ENCODE data around the gene SECISBP2. TPM values are rescaled to one million over a fixed set of nuclear protein-coding genes. Genes with fewer than 3 reads are reported as not detected.

The SECISBP2 gene
- total and polyA plus RNA-seq, 2 experiments from 2014 or later, result 77.7 to 86.8 TPM

GRCh38 chr9:89277454-89277853 lies 40.8 kb upstream of the SECISBP2 start:
- Histone ChIP-seq H3K36me3 (ENCODE audit: insufficient read depth) (no peaks in the 10 kb centered on the region), H3K9me2 (ENCODE audit: insufficient read depth) (no peaks in the 10 kb centered on the region), H3K79me2 (replicated peaks; ENCODE audit: insufficient read depth) (no peaks in the 10 kb centered on the region), H3K4me1 (ENCODE audit: insufficient read depth) (no peaks in the 10 kb centered on the region; the same call in 1 of the 2 replicates), H3K4me3 (no peak overlapping the region), H3K27me3 (ENCODE audit: insufficient read depth) (no peaks in the 10 kb centered on the region), H3K4me2 (no peak overlapping the region), H2AFZ (no peak overlapping the region), H3F3A (replicated peaks; ENCODE audit: low read depth) (no peaks in the 10 kb centered on the region), H4K20me1 (replicated peaks; ENCODE audit: insufficient read depth) (no peaks in the 10 kb centered on the region), H3K27ac (ENCODE audit: low read depth) (no peak overlapping the region)
- H3K27me3 Mint-ChIP-seq (ENCODE audit: insufficient read depth, low read depth, poor library complexity), result peaks cover 3% of the 10 kb centered on the region
- DNase-seq (ENCODE audit: low spot score) (no peak), ATAC-seq (no peak)
- peaks cover 45% of the 10 kb centered on the region for H3K36me3 Mint-ChIP-seq (ENCODE audit: low read depth)
- peaks cover 3% of the 10 kb centered on the region; the same call in 1 of the 3 replicates for H3K4me1 Mint-ChIP-seq
- H3K4me3 Mint-ChIP-seq, result no peak overlapping the region
- no peak for TF ChIP-seq CREB1 (CRISPR knock-in tag; IDR thresholded peaks at IDR 0.05; ENCODE audit: low read depth)
- TF ChIP-seq POLR2AphosphoS5 (IDR thresholded peaks at IDR 0.05; ENCODE audit: low read depth), result no peak
- TF ChIP-seq JUNB (IDR thresholded peaks at IDR 0.05; ENCODE audit: unreplicated experiment), result no peak
- TF ChIP-seq STAT1 (IDR thresholded peaks at IDR 0.05; ENCODE audit: unreplicated experiment), result no peak
- TF ChIP-seq REST (IDR thresholded peaks at IDR 0.05; ENCODE audit: unreplicated experiment), result no peak
- TF ChIP-seq ZNF114 (CRISPR knock-in tag; IDR thresholded peaks at IDR 0.05), result no peak
- TF ChIP-seq, protein P1, sequence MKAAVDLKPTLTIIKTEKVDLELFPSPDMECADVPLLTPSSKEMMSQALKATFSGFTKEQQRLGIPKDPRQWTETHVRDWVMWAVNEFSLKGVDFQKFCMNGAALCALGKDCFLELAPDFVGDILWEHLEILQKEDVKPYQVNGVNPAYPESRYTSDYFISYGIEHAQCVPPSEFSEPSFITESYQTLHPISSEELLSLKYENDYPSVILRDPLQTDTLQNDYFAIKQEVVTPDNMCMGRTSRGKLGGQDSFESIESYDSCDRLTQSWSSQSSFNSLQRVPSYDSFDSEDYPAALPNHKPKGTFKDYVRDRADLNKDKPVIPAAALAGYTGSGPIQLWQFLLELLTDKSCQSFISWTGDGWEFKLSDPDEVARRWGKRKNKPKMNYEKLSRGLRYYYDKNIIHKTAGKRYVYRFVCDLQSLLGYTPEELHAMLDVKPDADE (IDR thresholded peaks at IDR 0.05), result no peak
- TF ChIP-seq EZH2phosphoT487 (IDR thresholded peaks at IDR 0.05; ENCODE audit: unreplicated experiment), result no peak
- H3K9me3 Mint-ChIP-seq, result peaks cover 44% of the 10 kb centered on the region
- no peak overlapping the region for H3K27ac Mint-ChIP-seq

GRCh38 chr9:89278551-89278950 lies 39.7 kb upstream of the SECISBP2 start:
- Mint-ChIP-seq H3K27me3 (ENCODE audit: insufficient read depth, low read depth, poor library complexity) (peaks cover 3% of the 10 kb centered on the region), H3K9me3 (peaks cover 33% of the 10 kb centered on the region), H3K4me3 (no peak overlapping the region), H3K4me1 (peaks cover 3% of the 10 kb centered on the region; the same call in 1 of the 3 replicates), H3K36me3 (ENCODE audit: low read depth) (peaks cover 38% of the 10 kb centered on the region), H3K27ac (no peak overlapping the region)
- Histone ChIP-seq H3K4me3 (no peak overlapping the region), H3K27ac (ENCODE audit: low read depth) (no peak overlapping the region), H3K4me1 (ENCODE audit: insufficient read depth) (no peaks in the 10 kb centered on the region; the same call in 1 of the 2 replicates), H3K4me2 (no peak overlapping the region), H3K79me2 (replicated peaks; ENCODE audit: insufficient read depth) (no peaks in the 10 kb centered on the region), H3K9me2 (ENCODE audit: insufficient read depth) (no peaks in the 10 kb centered on the region), H4K20me1 (replicated peaks; ENCODE audit: insufficient read depth) (no peaks in the 10 kb centered on the region), H2AFZ (no peak overlapping the region), H3K27me3 (ENCODE audit: insufficient read depth) (no peaks in the 10 kb centered on the region), H3F3A (replicated peaks; ENCODE audit: low read depth) (no peaks in the 10 kb centered on the region), H3K36me3 (ENCODE audit: insufficient read depth) (no peaks in the 10 kb centered on the region)
- no peak for ATAC-seq
- no peak for DNase-seq (ENCODE audit: low spot score)
- TF ChIP-seq ZNF114 (CRISPR knock-in tag; IDR thresholded peaks at IDR 0.05) (no peak), ZNF331 (CRISPR knock-in tag; IDR thresholded peaks at IDR 0.05; ENCODE audit: low read depth) (no peak), EZH2phosphoT487 (IDR thresholded peaks at IDR 0.05; ENCODE audit: unreplicated experiment) (no peak), POLR2AphosphoS5 (IDR thresholded peaks at IDR 0.05; ENCODE audit: low read depth) (no peak), JUNB (IDR thresholded peaks at IDR 0.05; ENCODE audit: unreplicated experiment) (no peak)
- TF ChIP-seq, protein P1 (IDR thresholded peaks at IDR 0.05), result no peak
- TF ChIP-seq, protein P2, sequence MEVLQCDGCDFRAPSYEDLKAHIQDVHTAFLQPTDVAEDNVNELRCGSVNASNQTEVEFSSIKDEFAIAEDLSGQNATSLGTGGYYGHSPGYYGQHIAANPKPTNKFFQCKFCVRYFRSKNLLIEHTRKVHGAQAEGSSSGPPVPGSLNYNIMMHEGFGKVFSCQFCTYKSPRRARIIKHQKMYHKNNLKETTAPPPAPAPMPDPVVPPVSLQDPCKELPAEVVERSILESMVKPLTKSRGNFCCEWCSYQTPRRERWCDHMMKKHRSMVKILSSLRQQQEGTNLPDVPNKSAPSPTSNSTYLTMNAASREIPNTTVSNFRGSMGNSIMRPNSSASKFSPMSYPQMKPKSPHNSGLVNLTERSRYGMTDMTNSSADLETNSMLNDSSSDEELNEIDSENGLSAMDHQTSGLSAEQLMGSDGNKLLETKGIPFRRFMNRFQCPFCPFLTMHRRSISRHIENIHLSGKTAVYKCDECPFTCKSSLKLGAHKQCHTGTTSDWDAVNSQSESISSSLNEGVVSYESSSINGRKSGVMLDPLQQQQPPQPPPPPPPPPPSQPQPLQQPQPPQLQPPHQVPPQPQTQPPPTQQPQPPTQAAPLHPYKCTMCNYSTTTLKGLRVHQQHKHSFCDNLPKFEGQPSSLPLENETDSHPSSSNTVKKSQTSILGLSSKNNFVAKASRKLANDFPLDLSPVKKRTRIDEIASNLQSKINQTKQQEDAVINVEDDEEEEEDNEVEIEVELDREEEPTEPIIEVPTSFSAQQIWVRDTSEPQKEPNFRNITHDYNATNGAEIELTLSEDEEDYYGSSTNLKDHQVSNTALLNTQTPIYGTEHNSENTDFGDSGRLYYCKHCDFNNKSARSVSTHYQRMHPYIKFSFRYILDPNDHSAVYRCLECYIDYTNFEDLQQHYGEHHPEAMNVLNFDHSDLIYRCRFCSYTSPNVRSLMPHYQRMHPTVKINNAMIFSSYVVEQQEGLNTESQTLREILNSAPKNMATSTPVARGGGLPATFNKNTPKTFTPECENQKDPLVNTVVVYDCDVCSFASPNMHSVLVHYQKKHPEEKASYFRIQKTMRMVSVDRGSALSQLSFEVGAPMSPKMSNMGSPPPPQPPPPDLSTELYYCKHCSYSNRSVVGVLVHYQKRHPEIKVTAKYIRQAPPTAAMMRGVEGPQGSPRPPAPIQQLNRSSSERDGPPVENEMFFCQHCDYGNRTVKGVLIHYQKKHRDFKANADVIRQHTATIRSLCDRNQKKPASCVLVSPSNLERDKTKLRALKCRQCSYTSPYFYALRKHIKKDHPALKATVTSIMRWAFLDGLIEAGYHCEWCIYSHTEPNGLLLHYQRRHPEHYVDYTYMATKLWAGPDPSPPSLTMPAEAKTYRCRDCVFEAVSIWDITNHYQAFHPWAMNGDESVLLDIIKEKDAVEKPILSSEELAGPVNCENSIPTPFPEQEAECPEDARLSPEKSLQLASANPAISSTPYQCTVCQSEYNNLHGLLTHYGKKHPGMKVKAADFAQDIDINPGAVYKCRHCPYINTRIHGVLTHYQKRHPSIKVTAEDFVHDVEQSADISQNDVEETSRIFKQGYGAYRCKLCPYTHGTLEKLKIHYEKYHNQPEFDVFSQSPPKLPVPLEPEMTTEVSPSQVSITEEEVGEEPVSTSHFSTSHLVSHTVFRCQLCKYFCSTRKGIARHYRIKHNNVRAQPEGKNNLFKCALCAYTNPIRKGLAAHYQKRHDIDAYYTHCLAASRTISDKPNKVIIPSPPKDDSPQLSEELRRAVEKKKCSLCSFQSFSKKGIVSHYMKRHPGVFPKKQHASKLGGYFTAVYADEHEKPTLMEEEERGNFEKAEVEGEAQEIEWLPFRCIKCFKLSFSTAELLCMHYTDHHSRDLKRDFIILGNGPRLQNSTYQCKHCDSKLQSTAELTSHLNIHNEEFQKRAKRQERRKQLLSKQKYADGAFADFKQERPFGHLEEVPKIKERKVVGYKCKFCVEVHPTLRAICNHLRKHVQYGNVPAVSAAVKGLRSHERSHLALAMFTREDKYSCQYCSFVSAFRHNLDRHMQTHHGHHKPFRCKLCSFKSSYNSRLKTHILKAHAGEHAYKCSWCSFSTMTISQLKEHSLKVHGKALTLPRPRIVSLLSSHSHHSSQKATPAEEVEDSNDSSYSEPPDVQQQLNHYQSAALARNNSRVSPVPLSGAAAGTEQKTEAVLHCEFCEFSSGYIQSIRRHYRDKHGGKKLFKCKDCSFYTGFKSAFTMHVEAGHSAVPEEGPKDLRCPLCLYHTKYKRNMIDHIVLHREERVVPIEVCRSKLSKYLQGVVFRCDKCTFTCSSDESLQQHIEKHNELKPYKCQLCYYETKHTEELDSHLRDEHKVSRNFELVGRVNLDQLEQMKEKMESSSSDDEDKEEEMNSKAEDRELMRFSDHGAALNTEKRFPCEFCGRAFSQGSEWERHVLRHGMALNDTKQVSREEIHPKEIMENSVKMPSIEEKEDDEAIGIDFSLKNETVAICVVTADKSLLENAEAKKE (CRISPR knock-in tag; IDR thresholded peaks at IDR 0.05), result no peak

Data from GM23338 (cell line).